ENCODE results near the gene DGKB. TPM values are rescaled to one million over a fixed set of nuclear protein-coding genes. Genes with fewer than 3 reads are reported as not detected.

The DGKB gene
- total RNA-seq, 1 experiment from 2014 or later, result 0.12 TPM

- no peak for DNase-seq (ENCODE audit: low spot score)
These were observed 80.1 kb downstream of the DGKB start for GRCh38 chr7:14822481-14822854.

GRCh38 chr7:14821757-14822480 lies 80.6 kb downstream of the DGKB start:
- no peak for DNase-seq (ENCODE audit: low spot score)

DNA sequence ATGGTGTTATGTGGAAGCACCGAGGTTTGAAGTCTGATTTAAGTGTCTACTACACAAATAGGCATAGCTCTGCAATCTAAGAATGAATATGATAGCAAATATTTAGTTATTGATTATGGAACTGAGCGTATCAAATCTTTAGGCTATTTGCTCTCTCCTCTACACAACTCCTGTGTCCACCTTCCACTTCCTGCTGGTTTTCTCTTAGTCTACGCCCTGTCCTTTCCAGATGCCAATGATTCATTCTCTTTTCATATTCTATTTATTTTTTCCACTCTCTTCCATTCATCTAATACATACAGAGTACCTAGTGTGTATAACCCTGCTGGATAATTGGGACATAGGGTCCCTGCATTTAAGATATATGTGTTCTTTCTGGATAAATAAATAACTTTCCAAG lies 83.7 kb downstream of the DGKB start:
- DNase-seq (ENCODE audit: low spot score), result no peak

- no peak for DNase-seq (ENCODE audit: low spot score)
These were observed 84.5 kb downstream of the DGKB start for GRCh38 chr7:14817829-14818614.

- no peak for DNase-seq (ENCODE audit: low spot score)
These were observed 95.0 kb downstream of the DGKB start for GRCh38 chr7:14807507-14807906.

DNA sequence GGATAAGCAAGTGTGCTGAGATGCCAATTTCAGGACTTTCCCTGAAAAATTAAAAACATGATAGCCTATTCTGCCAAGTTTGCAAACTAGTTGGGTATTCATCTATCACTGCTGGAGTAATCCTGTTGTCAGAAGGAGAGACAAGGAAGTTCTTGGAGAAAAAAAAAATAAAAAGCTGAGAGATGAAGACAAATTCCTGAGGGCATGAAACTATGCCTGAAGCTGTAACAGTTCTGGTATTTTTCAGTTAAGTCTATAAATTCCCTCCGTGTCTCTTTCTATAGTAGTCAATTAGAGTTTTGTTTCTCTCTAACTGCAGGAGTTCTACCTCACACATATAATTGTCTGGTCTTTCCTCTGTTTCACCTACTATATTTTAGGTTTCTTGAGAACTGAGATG lies 95.7 kb downstream of the DGKB start:
- no peak for DNase-seq (ENCODE audit: low spot score)

- DNase-seq (ENCODE audit: low spot score), result no peak
These were observed 97.3 kb downstream of the DGKB start for GRCh38 chr7:14805105-14805719.

GRCh38 chr7:14800664-14801063 lies 101.9 kb downstream of the DGKB start:
- DNase-seq (ENCODE audit: low spot score), result no peak

DNA sequence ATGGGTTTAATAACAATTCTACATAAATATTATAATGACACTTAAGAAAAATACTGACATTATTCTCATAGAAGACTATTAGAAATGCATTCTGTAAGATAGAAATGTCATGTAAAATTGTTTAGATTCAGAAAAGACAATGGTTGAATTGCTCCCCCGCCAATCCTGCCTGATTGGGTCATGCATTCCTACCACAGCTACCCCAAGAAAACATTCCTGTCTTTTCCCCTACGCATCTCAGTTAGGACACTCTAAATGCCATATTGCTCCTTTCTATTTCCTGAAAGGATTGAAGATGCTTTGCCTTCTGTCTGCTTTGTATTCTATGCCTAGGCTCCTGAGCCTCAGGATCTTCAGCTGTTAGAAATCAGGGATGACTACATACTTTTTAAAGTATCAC lies 109.4 kb downstream of the DGKB start:
- DNase-seq (ENCODE audit: low spot score), result no peak

- no peak for DNase-seq (ENCODE audit: low spot score)
These were observed 115.0 kb downstream of the DGKB start for GRCh38 chr7:14787551-14787950.

DNA sequence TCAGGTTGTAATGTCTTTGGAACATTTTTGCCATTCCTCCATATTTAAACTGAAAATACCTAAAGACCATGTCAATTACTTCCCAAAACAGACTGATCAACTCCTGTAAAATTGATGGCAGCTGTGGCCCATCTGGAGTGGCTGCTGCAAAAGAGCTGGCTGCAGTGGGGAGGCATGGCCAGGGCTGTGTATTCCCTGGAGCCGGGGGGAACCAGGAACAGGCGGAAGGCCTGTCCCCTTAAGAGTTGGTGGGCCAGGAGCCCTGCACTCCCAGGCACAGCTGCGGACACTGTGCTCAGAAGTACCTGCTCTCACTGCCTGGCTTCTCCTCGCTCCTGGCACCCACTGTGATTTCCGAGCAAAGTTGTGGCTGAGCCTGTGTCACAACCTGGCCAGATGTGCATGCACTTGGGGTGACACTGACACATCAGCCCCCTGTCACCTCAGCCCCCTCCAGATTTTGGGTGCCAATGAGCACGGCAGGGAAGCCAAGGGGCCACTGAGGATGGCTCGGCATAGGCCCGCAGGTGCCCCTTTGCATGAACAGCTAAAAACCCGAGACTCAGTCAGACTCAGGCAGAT lies 116.1 kb downstream of the DGKB start:
- no peak for DNase-seq (ENCODE audit: low spot score)

- DNase-seq (ENCODE audit: low spot score), result no peak
These were observed 124.7 kb downstream of the DGKB start for GRCh38 chr7:14777806-14778205.

GRCh38 chr7:14776266-14776665 lies 126.3 kb downstream of the DGKB start:
- no peak for DNase-seq (ENCODE audit: low spot score)

GRCh38 chr7:14773729-14774271 lies 128.8 kb downstream of the DGKB start:
- DNase-seq (ENCODE audit: low spot score), result no peak

DNA sequence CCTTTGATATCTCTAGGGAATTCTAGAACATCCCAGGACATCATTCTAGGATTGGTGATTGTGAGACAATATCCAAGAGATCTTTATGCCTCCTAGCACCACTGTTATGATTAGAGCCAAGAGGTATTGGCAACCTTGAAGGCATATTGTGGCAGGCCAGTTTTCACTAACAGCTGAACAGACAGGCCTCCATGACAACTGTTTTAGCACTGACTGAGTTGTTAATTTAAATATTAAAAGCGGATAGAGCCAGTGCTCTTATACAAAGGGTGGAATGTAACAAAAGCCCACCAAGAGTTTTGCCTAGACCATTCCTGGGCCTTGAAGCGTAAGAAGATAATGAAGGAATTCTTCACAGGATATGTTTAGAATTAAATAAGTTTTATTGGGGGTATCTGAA lies 131.9 kb downstream of the DGKB start:
- no peak for DNase-seq (ENCODE audit: low spot score)

GRCh38 chr7:14769261-14769660 lies 133.3 kb downstream of the DGKB start:
- no peak for DNase-seq (ENCODE audit: low spot score)

DNA sequence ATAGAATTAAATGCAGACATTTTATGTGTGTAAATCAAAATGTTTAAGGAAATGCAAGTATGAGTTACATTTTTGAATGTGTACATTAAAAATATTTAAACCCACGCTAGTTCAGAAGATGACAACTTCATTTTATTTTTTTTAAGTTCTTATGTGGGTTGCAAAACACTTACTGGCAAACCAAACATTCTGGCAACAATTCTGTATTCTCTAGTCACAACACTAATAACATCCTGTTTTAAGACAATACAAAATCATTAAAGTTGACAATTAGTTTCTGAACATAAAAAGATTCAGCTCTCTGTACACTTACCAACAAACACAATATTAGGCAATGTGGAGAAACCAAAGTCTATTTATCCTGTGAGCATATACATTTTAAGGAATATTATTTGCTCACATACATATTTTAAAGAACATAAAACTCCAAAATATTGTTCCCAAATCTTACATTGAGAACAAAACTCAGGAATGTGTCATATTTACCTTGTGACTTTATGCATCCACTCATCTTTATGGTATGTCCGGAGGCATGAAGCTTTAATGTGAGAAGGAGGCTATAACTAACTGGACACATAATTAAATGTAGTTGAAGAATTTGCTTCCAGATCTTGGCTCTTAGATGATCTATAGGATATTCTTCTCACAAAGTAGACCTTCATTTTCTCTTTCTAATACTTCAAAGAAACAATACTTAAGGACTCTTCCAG lies 134.7 kb downstream of the DGKB start:
- no peak for DNase-seq (ENCODE audit: low spot score)

DNA sequence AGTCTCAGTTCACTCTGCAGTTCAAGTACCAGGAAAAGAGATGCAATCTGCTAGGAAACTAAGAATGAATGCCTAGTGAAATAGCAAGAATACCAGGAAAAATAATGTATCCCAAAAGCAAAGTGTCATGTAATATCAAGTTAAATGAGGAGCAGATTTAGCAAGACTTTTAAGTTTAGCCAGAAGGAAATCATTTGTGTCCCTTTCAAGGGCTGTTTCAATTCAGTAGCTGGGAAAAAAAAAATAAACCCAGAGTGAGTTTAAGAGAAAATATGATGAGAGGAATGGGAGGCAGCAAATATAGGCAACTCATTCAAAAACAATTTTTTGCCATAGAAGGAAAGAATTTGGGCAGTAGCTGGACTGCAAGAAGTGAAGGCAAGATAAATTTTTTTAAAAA lies 135.8 kb downstream of the DGKB start:
- DNase-seq (ENCODE audit: low spot score), result no peak

DNA sequence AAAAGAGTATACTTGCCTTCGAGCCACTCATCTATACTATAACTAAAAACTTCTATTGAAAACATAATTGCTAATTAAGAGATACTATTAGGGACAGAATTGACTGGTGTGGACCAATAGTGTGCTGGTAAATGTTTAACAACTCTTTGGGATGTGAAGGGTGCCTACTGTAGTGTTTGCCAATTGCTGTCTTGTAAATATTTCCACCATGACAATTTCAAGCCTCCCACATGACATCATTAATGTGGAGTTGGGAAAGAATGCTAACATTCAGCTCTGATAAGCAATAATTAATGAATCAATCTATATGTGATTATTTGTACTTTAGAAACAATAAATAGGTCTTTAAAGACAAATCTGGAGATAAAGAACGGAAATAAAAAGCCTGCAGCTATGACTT lies 136.8 kb downstream of the DGKB start:
- no peak for DNase-seq (ENCODE audit: low spot score)

DNA sequence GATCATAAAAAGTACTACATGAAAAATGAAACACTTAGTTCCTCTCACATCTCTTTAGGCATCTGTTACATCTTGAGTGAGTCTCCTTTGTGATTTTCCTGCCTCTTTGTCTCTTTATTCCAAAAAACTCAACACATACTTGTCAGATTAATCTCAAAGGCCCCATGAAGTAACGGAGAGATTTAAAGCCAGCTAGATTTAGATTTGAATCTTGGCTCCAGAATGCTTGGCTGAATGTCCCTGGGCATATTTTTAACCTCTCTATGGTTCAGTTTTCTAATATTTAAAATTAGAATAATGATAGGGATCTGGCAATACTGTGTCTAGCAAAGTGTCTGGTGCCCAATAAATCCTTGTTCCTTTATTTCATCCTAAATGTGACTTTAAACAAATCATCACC lies 140.0 kb downstream of the DGKB start:
- no peak for DNase-seq (ENCODE audit: low spot score)

- DNase-seq (ENCODE audit: low spot score), result peak; percentile 66
These were observed 140.8 kb downstream of the DGKB start for GRCh38 chr7:14761510-14762296.
